Transverse colon (tissue), 3 donors: Measurements from ENCODE around the gene INSYN2B.

Experiments
- EP300 ChIP-seq: sonication (generic); formaldehyde crosslinking; IDR thresholded peaks from one replicate; pipeline ENCODE4 v1.6.1; 2017; ENCODE audit warnings: antibody characterized with exemption, low read depth
- POLR2A ChIP-seq: fragments of 450-650 bp; IDR thresholded peaks from one replicate; pipeline ENCODE4 v1.6.1; 2016; ENCODE audit warnings: antibody characterized with exemption, mild to moderate bottlenecking, moderate library complexity
- TF ChIP-seq, protein P1 (sequence below), 5 experiments: fragments of 200-600 bp in 3 of 5; fragments of 450-650 bp in 2 of 5; sonication (generic) in 3 of 5; IDR thresholded peaks; 1 replicate in 2 of 5; 2 replicates in 3 of 5; pipeline ENCODE4 v1.5.1; 2016 to 2017; ENCODE audit warnings: antibody characterized with exemption in 5 of 5, inconsistent platforms in 3 of 5, mild to moderate bottlenecking in 2 of 5, moderate library complexity in 1 of 5

DNA sequence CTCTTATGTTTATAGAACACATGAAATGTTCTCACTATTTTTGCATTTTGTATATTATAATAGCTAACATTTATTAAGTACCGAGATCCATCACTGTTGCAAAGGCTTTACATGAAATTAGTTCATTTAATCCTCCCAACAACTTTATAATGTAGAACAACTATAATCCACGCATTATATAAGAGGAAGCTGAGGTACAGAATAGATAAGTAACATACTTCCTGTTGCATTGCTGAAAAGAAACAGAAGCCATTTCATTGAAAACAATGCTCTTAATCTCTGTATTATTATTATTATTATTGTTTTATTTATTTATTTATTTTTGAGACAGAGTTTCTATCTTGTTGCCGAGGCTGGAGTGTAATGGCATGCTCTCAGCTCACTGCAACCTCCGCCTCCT, 7.9 kb upstream of the INSYN2B start:
- TF ChIP-seq, protein P1, sequence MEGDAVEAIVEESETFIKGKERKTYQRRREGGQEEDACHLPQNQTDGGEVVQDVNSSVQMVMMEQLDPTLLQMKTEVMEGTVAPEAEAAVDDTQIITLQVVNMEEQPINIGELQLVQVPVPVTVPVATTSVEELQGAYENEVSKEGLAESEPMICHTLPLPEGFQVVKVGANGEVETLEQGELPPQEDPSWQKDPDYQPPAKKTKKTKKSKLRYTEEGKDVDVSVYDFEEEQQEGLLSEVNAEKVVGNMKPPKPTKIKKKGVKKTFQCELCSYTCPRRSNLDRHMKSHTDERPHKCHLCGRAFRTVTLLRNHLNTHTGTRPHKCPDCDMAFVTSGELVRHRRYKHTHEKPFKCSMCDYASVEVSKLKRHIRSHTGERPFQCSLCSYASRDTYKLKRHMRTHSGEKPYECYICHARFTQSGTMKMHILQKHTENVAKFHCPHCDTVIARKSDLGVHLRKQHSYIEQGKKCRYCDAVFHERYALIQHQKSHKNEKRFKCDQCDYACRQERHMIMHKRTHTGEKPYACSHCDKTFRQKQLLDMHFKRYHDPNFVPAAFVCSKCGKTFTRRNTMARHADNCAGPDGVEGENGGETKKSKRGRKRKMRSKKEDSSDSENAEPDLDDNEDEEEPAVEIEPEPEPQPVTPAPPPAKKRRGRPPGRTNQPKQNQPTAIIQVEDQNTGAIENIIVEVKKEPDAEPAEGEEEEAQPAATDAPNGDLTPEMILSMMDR (IDR thresholded peaks at IDR 0.05): no peak
- TF ChIP-seq POLR2A (no peak), EP300 (no peak)
